Adipocyte (in vitro differentiated cells): Measurements from ENCODE around the gene RBM39.
A peak's percentile ranks its signal among the peaks of the same experiment; 100 is the strongest.
"Not testable (repeated sequence)": the region's sequence is repeated elsewhere in the genome, so short reads cannot be mapped to it uniquely, and the experiment has no call there.

ENCODE experiments used
- DNase-seq: peaks from one replicate; pipeline ENCODE4 v3.0.0-alpha.2; 2015; ENCODE audit warnings: low read depth
- H3K27me3 ChIP-seq: replicated peaks from 2 replicates; pipeline ENCODE4 v1.7.0; 2013; ENCODE audit warnings: mild to moderate bottlenecking, low read length, moderate library complexity; ENCODE audit not compliant: control insufficient read depth, insufficient read depth
- H3K36me3 ChIP-seq: 2 replicates; pipeline ENCODE4 v1.7.0; 2013; ENCODE audit warnings: low read length, mild to moderate bottlenecking, moderate library complexity; ENCODE audit not compliant: control insufficient read depth, insufficient read depth, severe bottlenecking
- H3K4me1 ChIP-seq: 2 replicates; pipeline ENCODE4 v1.7.0; 2013; ENCODE audit warnings: mild to moderate bottlenecking, low read length, moderate library complexity; ENCODE audit not compliant: control insufficient read depth, insufficient read depth
- H3K4me3 ChIP-seq: 2 replicates; pipeline ENCODE4 v1.7.0; 2013; ENCODE audit warnings: mild to moderate bottlenecking, low read length, moderate library complexity
- H3K9ac ChIP-seq: 2 replicates; pipeline ENCODE4 v1.7.0; 2013; ENCODE audit warnings: mild to moderate bottlenecking, low read length, moderate library complexity
- H3K9me3 ChIP-seq: 2 replicates; pipeline ENCODE4 v1.7.0; 2013; ENCODE audit warnings: mild to moderate bottlenecking, low read length, moderate library complexity; ENCODE audit not compliant: control insufficient read depth

The RBM39 gene

DNA sequence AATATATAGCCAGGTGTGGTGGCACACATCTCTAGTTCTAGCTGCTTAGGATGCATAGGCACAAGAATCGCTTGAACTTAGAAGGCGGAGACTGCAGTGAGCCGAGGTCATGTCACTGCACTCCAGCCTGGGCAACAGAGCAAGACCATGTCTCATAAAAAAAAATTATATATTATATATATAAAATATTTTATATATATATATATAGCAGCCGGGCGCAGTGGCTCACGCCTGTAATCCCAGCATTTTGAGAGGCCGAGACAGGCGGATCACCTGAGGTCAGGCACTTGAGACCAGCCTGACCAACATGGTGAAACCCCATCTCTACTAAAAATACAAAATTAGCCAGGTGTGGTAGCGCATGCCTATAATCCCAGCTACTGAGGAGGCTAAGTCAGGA, 56.7 kb downstream of the RBM39 start:
- H3K36me3 ChIP-seq, result peaks cover 36% of the 10 kb centered on the region
- H3K9me3 ChIP-seq, H3K27me3 ChIP-seq, H3K4me1 ChIP-seq, H3K4me3 ChIP-seq, H3K9ac ChIP-seq, DNase-seq: not testable (repeated sequence)

- peaks cover 20% of the 10 kb centered on the region for H3K36me3 ChIP-seq
- H3K27me3 ChIP-seq, result no peaks in the 10 kb centered on the region
These were observed 60.1 kb downstream of the RBM39 start for GRCh38 chr20:35681960-35682359.

DNA sequence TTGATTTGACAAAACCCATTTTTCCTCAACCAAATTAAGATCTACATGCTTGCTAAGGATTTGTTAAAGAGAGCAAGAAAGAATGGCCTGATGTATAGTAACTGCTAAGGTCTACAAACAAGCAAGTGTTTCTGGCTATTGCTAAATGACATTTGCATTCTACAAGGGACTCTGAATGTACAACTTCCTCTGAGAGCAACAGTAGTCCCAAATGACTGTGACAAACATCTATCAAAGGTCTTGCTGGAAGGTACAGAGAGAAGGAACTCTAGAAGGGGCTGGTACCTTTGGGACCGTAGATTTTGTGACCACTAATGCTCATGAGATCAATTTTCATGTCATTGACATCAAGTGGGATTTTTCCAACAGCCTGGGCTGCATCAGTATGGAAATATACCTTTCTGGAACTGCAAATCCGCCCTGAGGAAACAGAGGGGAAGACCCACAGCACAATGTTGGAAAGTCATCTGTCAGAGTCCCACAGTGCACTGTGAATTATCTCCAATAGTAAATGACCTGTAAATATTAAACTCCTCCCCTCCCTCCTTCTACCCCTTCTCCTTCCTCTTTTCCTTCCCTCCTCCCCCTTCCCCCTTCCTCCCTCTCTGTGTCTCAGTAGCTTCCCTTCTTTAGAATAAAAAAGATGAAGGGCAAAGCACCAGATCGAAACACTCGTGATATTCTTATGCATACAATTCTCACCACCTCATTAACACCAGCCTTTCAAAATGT, 61.4 kb downstream of the RBM39 start:
- H3K4me1 ChIP-seq, result no peaks in the 10 kb centered on the region
- H3K9me3 ChIP-seq, result no peaks in the 10 kb centered on the region
- DNase-seq, result no peak
- peaks cover 19% of the 10 kb centered on the region for H3K36me3 ChIP-seq
- H3K9ac ChIP-seq, result no peak overlapping the region
- H3K27me3 ChIP-seq, result no peaks in the 10 kb centered on the region
- no peak overlapping the region for H3K4me3 ChIP-seq

More at GRCh38 chr20:35681960-35682359, 60.1 kb downstream of the RBM39 start:
- no peak overlapping the region for H3K9ac ChIP-seq
- H3K4me3 ChIP-seq, result no peak overlapping the region
- no peak for DNase-seq
- no peaks in the 10 kb centered on the region for H3K9me3 ChIP-seq
- no peaks in the 10 kb centered on the region for H3K4me1 ChIP-seq

DNA sequence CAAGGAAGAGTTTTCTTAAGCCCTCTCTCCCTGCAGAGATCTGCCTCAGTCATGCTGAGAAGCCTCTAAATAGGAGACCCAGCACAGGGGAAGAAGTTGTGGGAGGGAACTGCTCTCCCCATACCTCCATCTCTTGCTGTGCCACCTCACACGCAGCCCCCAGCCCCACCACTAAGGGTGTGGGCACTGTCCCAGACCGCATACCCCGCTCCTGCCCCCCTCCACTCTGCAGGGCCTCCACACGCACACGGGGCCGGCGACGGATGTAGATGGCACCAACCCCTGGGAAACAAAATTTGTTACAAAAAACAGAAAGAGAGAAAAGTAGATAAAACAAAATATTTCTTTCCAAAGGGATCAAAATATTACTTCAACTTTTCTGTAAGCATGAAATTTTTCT, 67.1 kb downstream of the RBM39 start:
- no peaks in the 10 kb centered on the region for H3K9me3 ChIP-seq
- DNase-seq, result no peak
- H3K36me3 ChIP-seq, result peaks cover 56% of the 10 kb centered on the region
- no peaks in the 10 kb centered on the region for H3K4me1 ChIP-seq
- H3K9ac ChIP-seq, result no peak overlapping the region
- no peak overlapping the region for H3K4me3 ChIP-seq
- H3K27me3 ChIP-seq, result no peaks in the 10 kb centered on the region

DNA sequence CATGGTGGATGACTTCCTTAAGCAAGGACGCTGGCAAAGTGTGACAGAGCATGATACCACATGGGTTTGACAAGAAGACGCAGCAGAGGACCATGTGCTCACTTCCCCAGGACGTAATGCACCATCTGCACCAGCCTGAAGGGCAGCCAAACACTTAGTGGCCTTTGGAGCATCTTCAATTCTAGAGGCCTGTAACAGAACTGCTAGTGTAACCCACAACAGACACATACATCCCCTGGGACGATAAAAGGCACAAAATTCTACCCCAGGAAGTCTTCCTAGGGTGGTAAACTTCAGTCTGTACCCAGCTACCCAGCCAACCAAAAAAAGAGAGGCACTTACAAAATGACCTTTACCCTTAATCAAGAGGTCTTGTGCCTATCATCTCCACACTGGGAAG, 68.2 kb downstream of the RBM39 start:
- no peak overlapping the region for H3K4me3 ChIP-seq
- H3K27me3 ChIP-seq, result no peaks in the 10 kb centered on the region
- no peaks in the 10 kb centered on the region for H3K4me1 ChIP-seq
- no peak for DNase-seq
- peaks cover 66% of the 10 kb centered on the region for H3K36me3 ChIP-seq
- no peaks in the 10 kb centered on the region for H3K9me3 ChIP-seq
- no peak overlapping the region for H3K9ac ChIP-seq

GRCh38 chr20:35669681-35670080, 72.4 kb downstream of the RBM39 start:
- Histone ChIP-seq H3K36me3 (peaks cover 64% of the 10 kb centered on the region), H3K27me3 (no peaks in the 10 kb centered on the region), H3K4me3 (no peak overlapping the region), H3K9ac (no peak overlapping the region), H3K9me3 (no peaks in the 10 kb centered on the region), H3K4me1 (no peaks in the 10 kb centered on the region)
- no peak for DNase-seq

- peaks cover 60% of the 10 kb centered on the region for H3K36me3 ChIP-seq
- no peaks in the 10 kb centered on the region for H3K9me3 ChIP-seq
- no peak overlapping the region for H3K9ac ChIP-seq
- no peaks in the 10 kb centered on the region for H3K4me1 ChIP-seq
- H3K4me3 ChIP-seq, result no peak overlapping the region
- DNase-seq, result no peak
- no peaks in the 10 kb centered on the region for H3K27me3 ChIP-seq
These were observed 72.8 kb downstream of the RBM39 start for GRCh38 chr20:35669221-35669620.

GRCh38 chr20:35665949-35666288, 76.1 kb downstream of the RBM39 start:
- H3K4me3 ChIP-seq, result no peak overlapping the region
- no peaks in the 10 kb centered on the region for H3K9me3 ChIP-seq
- no peak for DNase-seq
- no peaks in the 10 kb centered on the region for H3K27me3 ChIP-seq
- H3K36me3 ChIP-seq, result peaks cover 30% of the 10 kb centered on the region
- no peak overlapping the region for H3K9ac ChIP-seq
- H3K4me1 ChIP-seq, result peaks cover 25% of the 10 kb centered on the region

GRCh38 chr20:35664466-35665206, 77.4 kb downstream of the RBM39 start, which contains the start of the genes CPNE1 and RBM12:
CPNE1 (minus strand) TSS chr20:35664900; CDS start chr20:35632923, 31,977 bp downstream.
RBM12 (minus strand) TSS chr20:35664900; CDS start chr20:35655322, 9,578 bp downstream.
- no peaks in the 10 kb centered on the region for H3K27me3 ChIP-seq
- peak; percentile 97 for DNase-seq

GRCh38 chr20:35663516-35664465, 78.3 kb downstream of the RBM39 start:
- H3K36me3 ChIP-seq, result peaks cover 9% of the 10 kb centered on the region
- H3K4me1 ChIP-seq, result peaks cover 30% of the 10 kb centered on the region
- H3K9me3 ChIP-seq, result no peaks in the 10 kb centered on the region
- H3K9ac ChIP-seq, result peak overlapping the region; percentile 98
- no peaks in the 10 kb centered on the region for H3K27me3 ChIP-seq
- H3K4me3 ChIP-seq, result peak overlapping the region; percentile 96
- peak; percentile 53 for DNase-seq

More at GRCh38 chr20:35664466-35665206, 77.4 kb downstream of the RBM39 start, which contains the start of the genes CPNE1 and RBM12:
- H3K9me3 ChIP-seq, result no peaks in the 10 kb centered on the region
- H3K9ac ChIP-seq, result peak within 1 kb of the TSS; percentile 98
- H3K36me3 ChIP-seq, result peaks cover 17% of the 10 kb centered on the region
- H3K4me3 ChIP-seq, result peak within 1 kb of the TSS; percentile 96
- peaks cover 30% of the 10 kb centered on the region for H3K4me1 ChIP-seq

- H3K36me3 ChIP-seq, result no peaks in the 10 kb centered on the region
- no peaks in the 10 kb centered on the region for H3K9me3 ChIP-seq
- peaks cover 30% of the 10 kb centered on the region for H3K4me1 ChIP-seq
- no peaks in the 10 kb centered on the region for H3K27me3 ChIP-seq
- no peak overlapping the region for H3K9ac ChIP-seq
- H3K4me3 ChIP-seq, result peak overlapping the region; percentile 96
- no peak for DNase-seq
These were observed 79.5 kb downstream of the RBM39 start for GRCh38 chr20:35662551-35662950.
